Smooth muscle cell (in vitro differentiated cells): ENCODE data around the gene C6orf89. TPM values are rescaled to one million over a fixed set of nuclear protein-coding genes. Genes with fewer than 3 reads are reported as not detected.
A peak's percentile ranks its signal among the peaks of the same experiment; 100 is the strongest.

Experiments used
- DNase-seq: peaks from one replicate; lab custom pipeline; 2025; ENCODE audit not compliant: unreplicated experiment; lab: John Stamatoyannopoulos, UW
- H2AFZ ChIP-seq: fragments of 200-600 bp; sonication (generic); 2 replicates; pipeline ENCODE4 v1.6.0; 2016; ENCODE audit warnings: antibody characterized with exemption, low read depth, mild to moderate bottlenecking
- H3F3A ChIP-seq: fragments of 200-600 bp; sonication (generic); 2 replicates; pipeline ENCODE4 v1.6.0; 2017; ENCODE audit warnings: antibody characterized with exemption, low read depth
- H3K27ac ChIP-seq: fragments of 200-600 bp; sonication (generic); 2 replicates; pipeline ENCODE4 v1.5.1; 2016; ENCODE audit warnings: low read depth, mild to moderate bottlenecking
- H3K27me3 ChIP-seq: fragments of 200-600 bp; sonication (generic); 2 replicates; pipeline ENCODE4 v1.6.1; 2016; ENCODE audit warnings: low read depth, mild to moderate bottlenecking
- H3K36me3 ChIP-seq: fragments of 200-600 bp; sonication (generic); 2 replicates; pipeline ENCODE4 v1.5.1; 2016; ENCODE audit warnings: low read depth
- H3K4me1 ChIP-seq: fragments of 200-600 bp; sonication (generic); 2 replicates; pipeline ENCODE4 v1.5.1; 2016; ENCODE audit warnings: low read depth
- H3K4me2 ChIP-seq: fragments of 200-600 bp; sonication (generic); 2 replicates; pipeline ENCODE4 v1.6.0; 2016; ENCODE audit warnings: mild to moderate bottlenecking
- H3K4me3 ChIP-seq: fragments of 200-600 bp; sonication (generic); 2 replicates; pipeline ENCODE4 v1.5.1; 2016; ENCODE audit warnings: mild to moderate bottlenecking
- H3K79me2 ChIP-seq: fragments of 200-600 bp; sonication (generic); 2 replicates; pipeline ENCODE4 v1.6.0; 2016; ENCODE audit warnings: low read depth, mild to moderate bottlenecking
- H3K9ac ChIP-seq: fragments of 200-600 bp; sonication (generic); 2 replicates; pipeline ENCODE4 v1.6.0; 2016; ENCODE audit warnings: low read depth
- H3K9me3 ChIP-seq: fragments of 200-600 bp; sonication (generic); replicated peaks from 2 replicates; pipeline ENCODE4 v1.5.1; 2016; ENCODE audit warnings: low read depth
- H4K20me1 ChIP-seq: fragments of 200-600 bp; sonication (generic); 2 replicates; pipeline ENCODE4 v1.6.0; 2016; ENCODE audit warnings: low read depth
- CTCF ChIP-seq: fragments of 200-600 bp; sonication (generic); IDR thresholded peaks from 2 replicates; pipeline ENCODE4 v1.5.1; 2017; ENCODE audit warnings: borderline replicate concordance, mild to moderate bottlenecking, antibody characterized with exemption; ENCODE audit not compliant: insufficient read depth, poor library complexity, severe bottlenecking
- WGBS: methylation state at CpG from one replicate; pipeline ENCODE4 v1.1.7; 2016; ENCODE audit warnings: low lambda C conversion rate; 5-methylcytosine and 5-hydroxymethylcytosine counted together
- polyA plus RNA-seq: library from polyadenylated mRNA; unstranded; fragments of >200 nt; fragmentation: Nextera tagmentation; extraction: Ambion mirVana; gene quantifications from 2 replicates; pipeline ENCODE4 v1.2.1, GENCODE V29; 2016
- total RNA-seq: library from RNA; depleted of rRNA; stranded (reverse); fragments of >200 nt; gene quantifications from 2 replicates; pipeline ENCODE4 v1.2.3, GENCODE V29; 2014

Gene C6orf89
- total and polyA plus RNA-seq, 2 experiments from 2014 or later, result 44.6 to 45.7 TPM

- Histone ChIP-seq H3K27ac (no peak overlapping the region), H3K4me3 (peak overlapping the region; percentile 52), H3K4me1 (peaks cover 15% of the 10 kb centered on the region), H3K79me2 (no peaks in the 10 kb centered on the region), H4K20me1 (no peaks in the 10 kb centered on the region), H3K4me2 (peak overlapping the region; percentile 86), H3K36me3 (no peaks in the 10 kb centered on the region), H3K9ac (no peak overlapping the region), H3K9me3 (no peaks in the 10 kb centered on the region), H2AFZ (peak overlapping the region; percentile 33), H3K27me3 (peaks cover 32% of the 10 kb centered on the region), H3F3A (peaks cover 4% of the 10 kb centered on the region)
- no peak for TF ChIP-seq CTCF
- DNase-seq, result no peak
- 9% methylated on average over 41 of the region's 44 CpGs for WGBS
Observed at GRCh38 chr6:36840432-36841403, 45.0 kb upstream of the C6orf89 start.

GRCh38 chr6:36841756-36842155, 44.0 kb upstream of the C6orf89 start:
- Histone ChIP-seq H3K4me1 (peaks cover 15% of the 10 kb centered on the region), H3K27me3 (peaks cover 28% of the 10 kb centered on the region), H2AFZ (no peak overlapping the region), H3K27ac (no peak overlapping the region), H3F3A (peaks cover 4% of the 10 kb centered on the region), H3K9ac (no peak overlapping the region), H3K79me2 (no peaks in the 10 kb centered on the region), H3K9me3 (no peaks in the 10 kb centered on the region), H4K20me1 (no peaks in the 10 kb centered on the region), H3K4me3 (no peak overlapping the region), H3K36me3 (no peaks in the 10 kb centered on the region), H3K4me2 (no peak overlapping the region)
- DNase-seq, result no peak
- WGBS, result 92% methylated on average over 2 of the region's 2 CpGs
- no peak for TF ChIP-seq CTCF

GRCh38 chr6:36843170-36843569, 42.6 kb upstream of the C6orf89 start:
- Histone ChIP-seq H3K79me2 (no peaks in the 10 kb centered on the region), H3F3A (peaks cover 4% of the 10 kb centered on the region), H2AFZ (no peak overlapping the region), H3K27ac (no peak overlapping the region), H3K9ac (no peak overlapping the region), H4K20me1 (no peaks in the 10 kb centered on the region), H3K36me3 (no peaks in the 10 kb centered on the region), H3K4me3 (no peak overlapping the region), H3K27me3 (peaks cover 14% of the 10 kb centered on the region), H3K9me3 (no peaks in the 10 kb centered on the region), H3K4me2 (no peak overlapping the region), H3K4me1 (peaks cover 18% of the 10 kb centered on the region)
- no peak for DNase-seq
- no peak for TF ChIP-seq CTCF
- 93% methylated on average over 4 of the region's 4 CpGs for WGBS
